Gastroesophageal sphincter (tissue), 4 donors: ENCODE measurements around the gene MACF1. TPM values are rescaled to one million over a fixed set of nuclear protein-coding genes. Genes with fewer than 3 reads are reported as not detected.

ENCODE experiments used
- ATAC-seq: fragments of 150-250 bp; one replicate; pipeline ENCODE4 v1.9.1; 2016; ENCODE audit warnings: mild to moderate bottlenecking, moderate library complexity
- H3K27ac ChIP-seq, 4 donors: fragments of 200-600 bp; sonication (generic) in 3 of 4; 1 replicate in 3 of 4; 2 replicates in 1 of 4; pipeline ENCODE4 v1.5.1; 2016 to 2019
- H3K27me3 ChIP-seq: fragments of 200-600 bp; sonication (generic); one replicate; pipeline ENCODE4 v1.5.1; 2019
- H3K36me3 ChIP-seq, 2 donors: fragments of 200-600 bp; sonication (generic); one replicate each; pipeline ENCODE4 v1.5.1; 2019; ENCODE audit warnings: control low read depth in 1 of 2
- H3K4me1 ChIP-seq, 3 donors: fragments of 200-600 bp; sonication (generic); 1 replicate in 2 of 3; 2 replicates in 1 of 3; pipeline ENCODE4 v1.5.1; 2016 to 2019; ENCODE audit warnings: control low read depth in 2 of 3
- H3K4me3 ChIP-seq, 2 donors: fragments of 200-600 bp; sonication (generic); one replicate each; pipeline ENCODE4 v1.5.1; 2019; ENCODE audit warnings: mild to moderate bottlenecking in 1 of 2, moderate library complexity in 1 of 2
- H3K9me3 ChIP-seq, 3 donors: fragments of 200-600 bp; sonication (generic); one replicate each; pipeline ENCODE4 v1.5.1; 2017 to 2019; ENCODE audit warnings: control low read depth in 2 of 3
- EP300 ChIP-seq: sonication (generic); formaldehyde crosslinking; IDR thresholded peaks from one replicate; pipeline ENCODE4 v1.6.1; 2017; ENCODE audit warnings: antibody characterized with exemption, mild to moderate bottlenecking
- POLR2A ChIP-seq, 2 donors: fragments of 450-650 bp; IDR thresholded peaks; one replicate each; pipeline ENCODE4 v1.6.1; 2017; ENCODE audit warnings: antibody characterized with exemption in 2 of 2, mild to moderate bottlenecking in 2 of 2, moderate library complexity in 1 of 2
- POLR2AphosphoS5 ChIP-seq: sonication (generic); formaldehyde crosslinking; IDR thresholded peaks from one replicate; pipeline ENCODE4 v1.6.1; 2017; ENCODE audit warnings: antibody characterized with exemption
- WGBS, 2 donors: methylation state at CpG; one replicate each; pipeline ENCODE4 v1.1.5; 2018; ENCODE audit warnings: low coverage in 1 of 2; 5-methylcytosine and 5-hydroxymethylcytosine counted together
- total RNA-seq, 4 donors: library from RNA; depleted of rRNA; stranded (reverse); fragments of >200 nt; gene quantifications; one replicate each; pipeline ENCODE4 v1.1.0, GENCODE V29; 2016
- TF ChIP-seq, protein P1 (sequence below), 4 experiments: fragments of 200-600 bp in 2 of 4; fragments of 450-650 bp in 2 of 4; sonication (generic) in 1 of 4; IDR thresholded peaks; one replicate each; pipeline ENCODE4 v1.5.1; 2017 to 2019; ENCODE audit warnings: antibody characterized with exemption in 4 of 4, mild to moderate bottlenecking in 2 of 4, moderate library complexity in 2 of 4

The MACF1 gene
- total RNA-seq, 4 donors from 2014 or later: 454 to 752 (median 541) TPM

DNA sequence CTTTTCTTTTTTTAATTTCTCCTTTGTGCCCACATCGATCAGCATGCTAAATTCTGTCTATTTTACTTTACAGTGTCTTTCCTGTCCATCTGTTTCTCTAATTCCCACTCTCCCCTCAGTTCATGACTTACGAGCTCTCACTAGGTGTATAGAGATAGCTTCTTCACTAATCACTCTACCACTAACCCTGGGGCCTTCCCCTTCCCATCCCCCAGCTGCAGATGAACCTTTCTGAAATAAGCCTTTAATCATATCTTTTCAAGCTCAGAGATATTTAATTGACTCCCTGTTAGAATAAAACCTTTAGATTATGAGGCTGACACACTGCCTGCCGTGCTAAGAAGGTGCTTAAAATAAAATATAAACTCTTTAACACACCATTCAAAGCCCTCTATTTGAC, 220.7 kb downstream of the MACF1 start:
- H3K36me3 ChIP-seq: peaks cover 4 to 71% of the 10 kb centered on the region in 2 donors
- peaks cover 0 to 42% (median 3%) of the 10 kb centered on the region in 3 donors for H3K4me1 ChIP-seq
- H3K4me3 ChIP-seq: no peak overlapping the region
- no peak for ATAC-seq
- no peaks in the 10 kb centered on the region for H3K9me3 ChIP-seq
- TF ChIP-seq, protein P1, sequence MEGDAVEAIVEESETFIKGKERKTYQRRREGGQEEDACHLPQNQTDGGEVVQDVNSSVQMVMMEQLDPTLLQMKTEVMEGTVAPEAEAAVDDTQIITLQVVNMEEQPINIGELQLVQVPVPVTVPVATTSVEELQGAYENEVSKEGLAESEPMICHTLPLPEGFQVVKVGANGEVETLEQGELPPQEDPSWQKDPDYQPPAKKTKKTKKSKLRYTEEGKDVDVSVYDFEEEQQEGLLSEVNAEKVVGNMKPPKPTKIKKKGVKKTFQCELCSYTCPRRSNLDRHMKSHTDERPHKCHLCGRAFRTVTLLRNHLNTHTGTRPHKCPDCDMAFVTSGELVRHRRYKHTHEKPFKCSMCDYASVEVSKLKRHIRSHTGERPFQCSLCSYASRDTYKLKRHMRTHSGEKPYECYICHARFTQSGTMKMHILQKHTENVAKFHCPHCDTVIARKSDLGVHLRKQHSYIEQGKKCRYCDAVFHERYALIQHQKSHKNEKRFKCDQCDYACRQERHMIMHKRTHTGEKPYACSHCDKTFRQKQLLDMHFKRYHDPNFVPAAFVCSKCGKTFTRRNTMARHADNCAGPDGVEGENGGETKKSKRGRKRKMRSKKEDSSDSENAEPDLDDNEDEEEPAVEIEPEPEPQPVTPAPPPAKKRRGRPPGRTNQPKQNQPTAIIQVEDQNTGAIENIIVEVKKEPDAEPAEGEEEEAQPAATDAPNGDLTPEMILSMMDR (IDR thresholded peaks at IDR 0.05): no peak
- TF ChIP-seq POLR2AphosphoS5 (no peak), POLR2A (IDR thresholded peaks at IDR 0.05) (no peak), EP300 (no peak)
- WGBS, 2 donors: 63 to 78% methylated on average over 3 of the region's 3 CpGs
- H3K27ac ChIP-seq: peak overlapping the region in 1 of 4 donors; percentile 44
- H3K27me3 ChIP-seq: no peaks in the 10 kb centered on the region

DNA sequence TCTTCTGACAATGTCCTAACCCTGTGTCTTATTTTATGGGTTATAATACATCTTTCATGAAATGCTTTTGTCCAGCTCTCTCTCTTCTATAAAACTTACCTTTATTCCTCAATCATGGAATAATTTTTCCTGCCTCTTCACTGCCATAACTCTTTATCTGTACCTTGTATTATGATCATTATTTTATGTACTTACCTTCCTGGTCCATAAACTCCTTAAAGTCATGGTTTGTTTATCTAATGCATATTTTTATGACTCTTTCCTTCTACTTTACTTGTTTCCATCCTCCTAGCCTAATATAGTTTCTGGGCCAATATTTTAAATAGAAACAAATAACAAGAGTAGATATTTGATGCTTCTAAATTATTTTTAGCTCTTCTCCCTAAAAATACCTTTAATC, 221.1 kb downstream of the MACF1 start:
- TF ChIP-seq EP300 (no peak), POLR2AphosphoS5 (no peak), POLR2A (IDR thresholded peaks at IDR 0.05) (no peak)
- TF ChIP-seq, protein P1 (IDR thresholded peaks at IDR 0.05): no peak
- Histone ChIP-seq H3K9me3 (no peaks in the 10 kb centered on the region), H3K4me1 (peaks cover 0 to 37% (median 3%) of the 10 kb centered on the region in 3 donors), H3K27ac (peak overlapping the region in 1 of 4 donors; percentile 44), H3K27me3 (no peaks in the 10 kb centered on the region), H3K4me3 (no peak overlapping the region), H3K36me3 (peaks cover 4 to 76% of the 10 kb centered on the region in 2 donors)
- no peak for ATAC-seq

DNA sequence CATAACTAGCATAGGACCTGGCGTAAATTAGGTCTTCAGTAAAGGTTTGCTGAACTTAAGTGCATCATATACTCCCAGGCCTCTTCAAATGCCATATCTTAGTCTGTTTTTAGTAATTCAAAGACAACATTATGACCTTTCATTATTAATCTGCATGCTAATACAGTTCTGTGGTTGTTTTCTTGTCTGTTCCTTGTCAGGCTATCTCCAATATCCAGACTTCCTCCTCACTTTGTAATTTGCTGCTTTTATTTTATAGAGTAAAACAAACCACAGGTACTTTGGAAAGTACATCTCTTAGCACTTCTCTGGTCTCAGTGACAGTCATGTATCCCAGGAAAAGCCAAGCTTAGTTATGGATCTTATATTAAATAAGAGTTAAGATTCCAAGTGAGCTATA, 221.9 kb downstream of the MACF1 start:
- Histone ChIP-seq H3K36me3 (peaks cover 4 to 83% of the 10 kb centered on the region in 2 donors), H3K27me3 (no peaks in the 10 kb centered on the region), H3K4me1 (peaks cover 0 to 30% (median 3%) of the 10 kb centered on the region in 3 donors), H3K4me3 (no peak overlapping the region), H3K9me3 (no peaks in the 10 kb centered on the region), H3K27ac (peak overlapping the region in 1 of 4 donors; percentile 38)
- no peak for ATAC-seq
- WGBS, 2 donors: 80 to 86% methylated on average over 1 of the region's 1 CpG
- TF ChIP-seq EP300 (no peak), POLR2AphosphoS5 (no peak), POLR2A (IDR thresholded peaks at IDR 0.05) (no peak)
- TF ChIP-seq, protein P1 (IDR thresholded peaks at IDR 0.05): no peak

DNA sequence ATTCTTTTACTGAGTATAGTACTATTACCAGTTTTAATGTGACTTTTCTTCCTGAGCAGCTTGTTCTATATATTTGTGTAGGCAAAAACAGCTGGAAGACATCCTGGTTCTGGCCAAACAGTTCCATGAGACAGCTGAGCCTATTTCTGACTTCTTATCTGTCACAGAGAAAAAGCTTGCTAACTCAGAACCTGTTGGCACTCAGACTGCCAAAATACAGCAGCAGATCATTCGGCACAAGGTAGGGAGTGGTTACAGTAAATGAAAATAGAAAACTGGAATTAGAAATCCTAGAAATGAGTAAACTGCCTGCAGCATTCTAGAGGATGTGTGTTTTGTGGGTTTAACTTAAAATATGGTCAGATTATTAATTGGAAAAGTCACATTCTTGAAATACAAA, 222.9 kb downstream of the MACF1 start:
- Histone ChIP-seq H3K4me3 (no peak overlapping the region), H3K36me3 (peaks cover 4 to 83% of the 10 kb centered on the region in 2 donors), H3K9me3 (no peaks in the 10 kb centered on the region), H3K4me1 (peaks cover 0 to 38% (median 3%) of the 10 kb centered on the region in 3 donors), H3K27ac (peak overlapping the region in 3 of 4 donors; percentile 18 to 38 (median 38)), H3K27me3 (no peaks in the 10 kb centered on the region)
- TF ChIP-seq EP300: no peak
- TF ChIP-seq, protein P1 (IDR thresholded peaks at IDR 0.05): no peak
- no peak for TF ChIP-seq POLR2AphosphoS5
- TF ChIP-seq POLR2A (IDR thresholded peaks at IDR 0.05): no peak
- WGBS, 2 donors: 25 to 50% methylated on average over 1 of the region's 1 CpG
- no peak for ATAC-seq

DNA sequence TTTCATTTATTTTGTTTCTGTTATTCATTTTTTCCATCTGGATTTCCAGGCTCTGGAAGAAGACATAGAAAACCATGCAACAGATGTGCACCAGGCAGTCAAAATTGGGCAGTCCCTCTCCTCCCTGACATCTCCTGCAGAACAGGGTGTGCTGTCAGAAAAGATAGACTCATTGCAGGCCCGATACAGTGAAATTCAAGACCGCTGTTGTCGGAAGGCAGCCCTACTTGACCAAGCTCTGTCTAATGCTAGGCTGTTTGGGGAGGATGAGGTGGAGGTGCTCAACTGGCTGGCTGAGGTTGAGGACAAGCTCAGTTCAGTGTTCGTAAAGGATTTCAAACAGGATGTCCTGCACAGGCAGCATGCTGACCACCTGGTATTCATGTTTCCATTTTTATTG, 223.4 kb downstream of the MACF1 start:
- Histone ChIP-seq H3K36me3 (peaks cover 5 to 83% of the 10 kb centered on the region in 2 donors), H3K4me3 (no peak overlapping the region), H3K27ac (no peak overlapping the region), H3K27me3 (no peaks in the 10 kb centered on the region), H3K9me3 (no peaks in the 10 kb centered on the region), H3K4me1 (peaks cover 0 to 40% (median 3%) of the 10 kb centered on the region in 3 donors)
- TF ChIP-seq POLR2AphosphoS5: no peak
- no peak for TF ChIP-seq EP300
- TF ChIP-seq POLR2A (IDR thresholded peaks at IDR 0.05): no peak
- TF ChIP-seq, protein P1 (IDR thresholded peaks at IDR 0.05): no peak
- ATAC-seq: no peak
- 57 to 72% methylated on average over 1 to 2 of the region's 4 CpGs for WGBS, 2 donors
